Right forelimb (tissue), 1 donor: ENCODE measurements around the gene SYTL3.

Source experiments
- DNase-seq: peaks from one replicate; pipeline ENCODE4 v3.0.0-alpha.2; 2018

Gene SYTL3

GRCh38 chr6:158737082-158737709, 87.3 kb downstream of the SYTL3 start:
- no peak for DNase-seq

GRCh38 chr6:158737710-158738615, 88.1 kb downstream of the SYTL3 start:
- DNase-seq = no peak

- DNase-seq = no peak
Measured at GRCh38 chr6:158739673-158740072, 89.8 kb downstream of the SYTL3 start.

DNA sequence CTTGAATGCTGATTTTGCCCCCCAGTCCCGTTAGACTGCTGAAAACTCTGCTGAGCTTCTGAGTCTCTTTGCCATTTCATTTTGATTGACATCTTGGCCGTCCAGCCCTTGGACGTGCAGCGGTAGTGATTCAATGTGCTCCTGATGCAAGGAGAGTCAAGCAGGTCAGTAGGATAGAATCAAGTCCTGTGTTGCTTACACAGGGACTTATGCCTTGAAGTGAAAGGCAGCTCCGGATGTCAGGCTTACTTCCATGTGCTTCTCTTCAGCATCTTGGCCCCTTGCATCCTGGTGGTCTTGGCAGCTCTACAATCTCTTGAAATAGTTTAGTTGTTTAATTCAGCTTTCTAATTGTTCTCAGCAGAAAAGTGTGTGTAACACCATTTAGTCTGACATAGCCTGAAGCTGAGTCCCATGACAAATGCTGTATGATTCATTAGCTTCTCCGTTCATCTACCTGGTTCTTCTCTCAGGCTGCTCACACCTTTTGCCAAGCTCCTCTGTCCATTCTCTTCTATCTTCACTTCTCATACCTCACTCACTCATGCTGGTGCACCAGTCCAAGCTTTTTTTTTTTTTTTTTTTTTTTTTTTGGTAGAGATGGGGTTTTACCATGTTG, 93.3 kb downstream of the SYTL3 start:
- DNase-seq = no peak

DNA sequence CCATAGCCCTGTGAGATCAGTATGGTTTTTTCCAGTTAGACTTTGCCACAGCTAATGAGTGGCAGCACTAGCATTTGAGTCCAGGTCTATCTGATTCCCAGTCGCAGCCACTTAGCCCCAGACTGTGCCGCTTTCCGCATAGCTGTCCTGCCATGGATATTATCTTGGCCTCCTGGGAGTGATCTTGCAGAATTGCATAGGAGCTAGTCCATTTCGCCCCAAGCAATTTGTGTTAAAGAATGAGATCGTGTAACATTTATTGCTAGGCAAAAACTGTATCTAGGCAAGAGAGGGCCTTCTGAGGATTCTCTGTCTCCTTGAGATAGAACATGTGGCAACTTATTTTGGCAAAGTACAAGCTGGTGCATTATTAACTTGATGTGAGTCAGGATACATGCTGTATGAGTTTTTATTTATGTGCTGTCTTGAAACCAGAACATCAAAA, 95.2 kb downstream of the SYTL3 start:
- DNase-seq = no peak

GRCh38 chr6:158751224-158751623, 101.4 kb downstream of the SYTL3 start:
- DNase-seq = no peak

DNA sequence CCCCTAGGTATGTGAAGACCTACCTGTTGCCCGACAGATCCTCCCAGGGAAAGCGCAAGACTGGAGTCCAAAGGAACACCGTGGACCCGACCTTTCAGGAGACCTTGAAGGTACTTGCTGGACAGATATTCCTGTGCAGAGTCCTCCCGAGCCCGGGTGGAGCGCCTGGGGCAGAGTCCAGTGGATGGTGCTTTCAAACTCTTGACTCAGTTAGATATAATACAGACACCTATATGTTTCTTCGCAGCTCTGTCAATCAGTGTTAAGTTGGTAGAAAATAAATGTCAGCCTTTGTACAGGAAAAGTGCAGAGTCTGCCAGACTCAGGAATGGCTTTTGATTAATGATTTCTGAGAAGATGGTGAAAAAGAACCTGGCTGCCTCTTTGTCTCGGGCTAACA, 102.1 kb downstream of the SYTL3 start:
- DNase-seq = no peak

GRCh38 chr6:158752613-158753012, 102.8 kb downstream of the SYTL3 start:
- DNase-seq = no peak

- no peak for DNase-seq
Measured at GRCh38 chr6:158753811-158754210, 104.0 kb downstream of the SYTL3 start.

GRCh38 chr6:158754738-158755137, 104.9 kb downstream of the SYTL3 start:
- no peak for DNase-seq

DNA sequence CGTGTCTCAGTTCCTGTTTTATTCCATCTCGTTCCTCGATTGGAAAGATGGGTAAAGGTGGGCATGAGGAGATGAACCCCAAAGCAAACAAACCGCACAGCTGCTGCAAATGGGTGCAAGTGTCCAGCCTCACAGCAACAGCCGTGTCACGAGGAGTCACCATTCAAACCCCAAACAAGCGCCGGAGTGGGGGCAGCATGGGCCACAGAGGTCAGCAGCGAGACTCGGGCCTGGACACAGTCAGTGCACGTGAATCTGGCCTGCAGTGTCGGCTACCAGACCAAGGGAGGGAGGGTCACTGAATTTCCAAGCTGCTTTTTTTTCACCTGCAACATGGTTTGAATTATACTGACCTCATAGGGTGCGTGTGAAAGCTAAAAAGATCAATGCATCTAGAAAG, 105.8 kb downstream of the SYTL3 start:
- no peak for DNase-seq

GRCh38 chr6:158756126-158756525, 106.3 kb downstream of the SYTL3 start:
- DNase-seq = no peak

GRCh38 chr6:158756977-158757752, 107.3 kb downstream of the SYTL3 start:
- DNase-seq = no peak

DNA sequence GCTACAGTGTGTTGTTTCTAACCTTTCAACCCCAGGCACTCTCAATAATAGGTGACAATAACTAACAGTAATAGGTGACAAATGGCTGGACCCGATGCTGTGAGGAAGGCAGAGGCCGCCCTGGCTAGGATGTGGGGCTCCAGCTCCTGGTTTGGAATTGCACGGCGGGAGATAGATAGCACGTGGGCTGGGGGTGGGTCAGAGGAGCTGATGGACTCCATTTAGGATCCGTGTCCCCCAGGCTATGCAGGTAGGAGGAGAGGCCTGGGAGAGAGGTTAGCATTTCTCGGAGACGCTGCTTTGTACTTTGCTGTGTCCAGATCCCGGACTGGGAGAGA, 107.9 kb downstream of the SYTL3 start:
- DNase-seq = no peak

GRCh38 chr6:158758451-158758860, 108.6 kb downstream of the SYTL3 start:
- DNase-seq = peak; percentile 75

GRCh38 chr6:158758941-158759479, 109.2 kb downstream of the SYTL3 start:
- no peak for DNase-seq

DNA sequence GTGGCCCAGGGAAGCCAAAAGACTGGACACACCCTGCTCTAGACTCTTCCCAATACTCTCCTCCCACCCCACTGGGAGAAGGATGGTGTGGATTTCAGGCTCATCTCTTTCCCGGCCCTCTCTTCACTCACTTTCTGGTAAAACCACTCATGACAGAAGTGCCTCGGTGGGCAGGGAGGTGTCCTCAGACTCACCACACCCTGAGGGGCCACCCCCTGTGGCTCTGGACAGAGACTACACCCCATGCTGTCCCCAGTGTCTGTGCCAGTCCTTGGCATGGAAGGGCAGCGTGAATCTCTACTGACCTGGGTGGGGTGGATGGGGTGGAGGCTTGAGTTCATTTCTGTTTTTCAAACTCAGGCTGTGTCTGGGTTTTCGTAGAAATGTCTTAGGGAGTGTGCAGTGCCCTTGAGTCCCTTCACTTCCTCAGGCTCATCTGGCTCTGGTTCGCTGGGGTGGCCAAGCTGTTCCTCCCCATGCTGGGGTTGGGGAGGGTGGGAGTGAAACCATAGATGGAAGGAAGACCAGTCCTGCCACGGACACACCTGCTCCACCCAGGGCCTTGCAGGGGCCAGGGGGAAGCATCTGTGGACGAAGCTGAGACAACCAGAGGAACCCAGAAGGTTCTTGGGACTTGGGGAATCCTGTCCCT, 110.2 kb downstream of the SYTL3 start:
- DNase-seq = no peak

DNA sequence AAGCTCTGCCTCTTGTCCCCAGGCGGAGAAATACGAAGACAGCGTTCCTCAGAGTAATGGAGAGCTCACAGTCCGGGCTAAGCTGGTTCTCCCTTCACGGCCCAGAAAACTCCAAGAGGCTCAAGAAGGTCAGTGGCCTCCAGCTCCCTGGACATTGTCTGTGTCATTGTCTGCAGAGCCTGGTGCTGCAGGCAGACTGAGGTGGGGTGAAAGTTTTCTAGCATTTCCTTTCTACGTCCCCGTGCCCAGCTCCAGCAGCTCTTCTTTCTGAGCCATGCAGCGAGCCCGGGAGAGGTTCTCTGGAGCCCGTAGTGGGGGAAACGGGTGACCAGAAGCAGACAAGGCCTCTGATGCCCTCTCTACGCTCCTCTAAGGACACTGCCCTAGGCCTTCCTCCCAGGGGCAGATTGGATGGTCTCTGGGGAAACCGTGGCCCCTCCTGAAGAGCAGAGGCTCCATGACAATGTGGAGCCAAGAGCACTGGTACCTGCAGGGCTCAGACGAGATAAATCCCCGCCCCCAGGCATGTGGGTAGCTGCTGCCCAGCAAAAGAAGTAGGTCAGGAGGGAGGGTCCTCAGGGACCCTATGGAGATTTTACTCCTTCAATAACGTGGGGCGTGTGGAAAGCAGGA, 110.9 kb downstream of the SYTL3 start:
- no peak for DNase-seq

DNA sequence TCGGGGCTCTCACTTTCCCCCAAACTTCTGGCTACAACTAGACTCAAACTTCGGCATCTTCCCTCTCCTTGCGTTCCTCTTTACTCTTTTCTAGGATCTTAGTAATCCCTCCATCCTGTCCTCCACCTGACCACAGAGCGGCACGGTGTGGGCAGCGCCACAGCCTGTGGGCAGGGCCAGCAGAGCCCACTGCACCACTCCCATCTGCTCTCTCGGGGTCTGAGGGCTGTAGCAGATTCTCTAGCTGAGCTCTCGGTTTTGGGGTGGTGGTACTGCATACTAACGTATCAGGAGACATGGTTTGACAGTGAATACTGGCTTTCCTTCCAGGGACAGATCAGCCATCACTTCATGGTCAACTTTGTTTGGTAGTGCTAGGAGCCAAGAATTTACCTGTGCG, 111.9 kb downstream of the SYTL3 start:
- no peak for DNase-seq

DNA sequence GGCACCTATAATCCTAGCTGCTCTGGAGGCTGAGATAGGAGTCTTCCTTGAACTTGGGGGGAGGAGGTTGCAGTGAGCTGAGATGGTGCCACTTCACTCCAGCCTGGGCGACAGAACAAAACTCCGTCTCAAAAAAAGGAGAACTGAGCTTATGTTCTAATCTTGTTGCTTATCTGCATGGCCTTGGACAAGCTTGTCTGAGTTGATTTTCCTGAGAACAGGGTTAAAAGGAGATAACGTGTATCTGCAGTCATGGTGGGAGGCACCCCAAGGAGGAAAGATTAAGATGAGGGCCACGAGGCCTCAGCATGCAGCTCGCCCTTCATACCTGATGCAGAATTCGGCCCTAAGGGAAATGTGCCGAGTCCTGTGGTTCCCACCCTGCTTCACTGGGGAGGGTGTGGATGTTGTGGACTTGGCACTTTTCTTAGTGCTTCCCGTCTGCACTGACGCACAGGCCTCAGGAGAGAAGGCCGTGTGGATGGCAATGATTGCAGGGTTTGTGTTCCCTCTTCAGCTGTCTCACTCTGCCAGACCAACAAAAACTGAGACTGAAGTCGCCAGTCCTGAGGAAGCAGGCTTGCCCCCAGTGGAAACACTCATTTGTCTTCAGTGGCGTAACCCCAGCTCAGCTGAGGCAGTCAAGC, 113.1 kb downstream of the SYTL3 start:
- DNase-seq = no peak
